Liver (tissue), 3 donors: Measurements from ENCODE around the gene ZC3H18.

Source experiments
- ATF3 ChIP-seq: IDR thresholded peaks from 2 replicates; pipeline ENCODE4 v1.6.1; 2016; ENCODE audit warnings: antibody characterized with exemption
- CTCF ChIP-seq: fragments of 150-350 bp; IDR thresholded peaks from 2 replicates; pipeline ENCODE4 v1.5.1; 2017; ENCODE audit warnings: improper control_type of control experiment, low read depth, low read length; ENCODE audit not compliant: missing input control
- FOXA1 ChIP-seq: IDR thresholded peaks from 2 replicates; pipeline ENCODE4 v1.6.1; 2016; ENCODE audit warnings: antibody characterized with exemption
- FOXA2 ChIP-seq: IDR thresholded peaks from 2 replicates; pipeline ENCODE4 v1.6.1; 2016; ENCODE audit warnings: antibody characterized with exemption
- GABPA ChIP-seq, 2 donors: IDR thresholded peaks in 1 of 2; conservative IDR thresholded peaks in 1 of 2; 2 replicates each; pipeline ENCODE4 v1.6.1; 2016; ENCODE audit warnings: antibody characterized with exemption in 2 of 2, mild to moderate bottlenecking in 1 of 2, moderate library complexity in 1 of 2
- JUND ChIP-seq, 2 donors: IDR thresholded peaks; 2 replicates each; pipeline ENCODE4 v1.6.1; 2016; ENCODE audit warnings: antibody characterized with exemption in 2 of 2
- MAX ChIP-seq: IDR thresholded peaks from 2 replicates; pipeline ENCODE4 v1.6.1; 2016; ENCODE audit warnings: antibody characterized with exemption
- NR2F2 ChIP-seq: IDR thresholded peaks from 2 replicates; pipeline ENCODE4 v1.6.1; 2016; ENCODE audit warnings: antibody characterized with exemption
- RAD21 ChIP-seq, 2 donors: IDR thresholded peaks; 2 replicates each; pipeline ENCODE4 v1.6.1; 2016; ENCODE audit warnings: antibody characterized with exemption in 2 of 2, mild to moderate bottlenecking in 2 of 2
- REST ChIP-seq: IDR thresholded peaks from 2 replicates; pipeline ENCODE4 v1.6.1; 2016; ENCODE audit warnings: antibody characterized with exemption, mild to moderate bottlenecking
- RXRA ChIP-seq, 2 donors: IDR thresholded peaks; 2 replicates each; pipeline ENCODE4 v1.6.1; 2017 to 2018; ENCODE audit warnings: antibody characterized with exemption in 2 of 2, mild to moderate bottlenecking in 1 of 2
- SP1 ChIP-seq: IDR thresholded peaks from 2 replicates; pipeline ENCODE4 v1.6.1; 2018; ENCODE audit warnings: antibody characterized with exemption, mild to moderate bottlenecking
- YY1 ChIP-seq: IDR thresholded peaks from 2 replicates; pipeline ENCODE4 v1.6.1; 2016; ENCODE audit warnings: antibody characterized with exemption, mild to moderate bottlenecking
- ZBTB33 ChIP-seq: IDR thresholded peaks from 2 replicates; pipeline ENCODE4 v1.6.1; 2016; ENCODE audit warnings: antibody characterized with exemption
- donor health status: healthy.
- donor health status: healthy.

GRCh38 chr16:88627531-88628411 lies 57.6 kb downstream of the ZC3H18 start:
- TF ChIP-seq CTCF (no peak), MAX (no peak), REST (no peak), YY1 (no peak), JUND (IDR thresholded peaks at IDR 0.05) (no peak), RAD21 (IDR thresholded peaks at IDR 0.05) (no peak), NR2F2 (no peak), ATF3 (no peak), ZBTB33 (no peak), SP1 (no peak), GABPA (IDR thresholded peaks at IDR 0.05 in 1 of 2, conservative IDR thresholded peaks at IDR 0.05 in 1 of 2) (no peak), FOXA2 (no peak), FOXA1 (no peak), RXRA (IDR thresholded peaks at IDR 0.05) (no peak)
